IMR-90 (cell line): Measurements from ENCODE around the gene COX19. TPM values are rescaled to one million over a fixed set of nuclear protein-coding genes. Genes with fewer than 3 reads are reported as not detected.

ENCODE experiments used
- ATAC-seq: fragments of 200-7000 bp; cut with Tn5 transposase; 2 replicates; pipeline ENCODE4 v1.9.1; 2020; ENCODE audit warnings: low read depth, mild to moderate bottlenecking, moderate library complexity
- BruUV-seq: library from RNA; stranded (reverse); fragments of 400-500 nt; replicated peaks from 2 replicates; lab custom pipeline; 2021; lab: Mats Ljungman, UMichigan
- CTCF ChIA-PET: fragments of 300-600 bp; formaldehyde crosslinking; extraction: SDS; loops from one replicate; lab custom pipeline; 2021; ENCODE audit warnings: antibody characterized with exemption; lab: Yijun Ruan, JAX
- POLR2A ChIA-PET: fragments of 300-600 bp; sonication (Branson Sonifier 250); formaldehyde crosslinking; loops from one replicate; lab custom pipeline; 2022; ENCODE audit warnings: antibody characterized with exemption; ENCODE audit not compliant: unreplicated experiment; lab: Charles Lee
- DNase-seq: peaks from one replicate; pipeline ENCODE4 v3.0.0; 2013
- H2AFZ ChIP-seq: replicated peaks from 2 replicates; pipeline ENCODE3; 2013; ENCODE audit warnings: low read length, mild to moderate bottlenecking; ENCODE audit not compliant: poor library complexity
- H2AK5ac ChIP-seq: 2 replicates; pipeline ENCODE4 v1.6.1; 2013; ENCODE audit warnings: low read depth, low read length, inconsistent platforms
- H2AK9ac ChIP-seq: replicated peaks from 2 replicates; pipeline ENCODE3; 2013; ENCODE audit warnings: mild to moderate bottlenecking, low read depth, low read length, moderate library complexity; ENCODE audit not compliant: poor library complexity
- H2BK120ac ChIP-seq: 2 replicates; pipeline ENCODE4 v1.6.1; 2013; ENCODE audit warnings: low read depth, low read length, inconsistent platforms
- H2BK15ac ChIP-seq: 3 replicates; pipeline ENCODE4 v1.6.1; 2013; ENCODE audit warnings: low read depth, low read length, inconsistent platforms
- H2BK20ac ChIP-seq: 2 replicates; pipeline ENCODE4 v1.6.1; 2013; ENCODE audit warnings: low read depth, mild to moderate bottlenecking, inconsistent platforms, low read length, moderate library complexity
- H2BK5ac ChIP-seq: 2 replicates; pipeline ENCODE4 v1.6.1; 2013; ENCODE audit warnings: mild to moderate bottlenecking, low read depth, low read length, inconsistent platforms; ENCODE audit not compliant: poor library complexity, severe bottlenecking
- H3K14ac ChIP-seq: replicated peaks from 2 replicates; pipeline ENCODE4 v1.6.1; 2013; ENCODE audit warnings: low read depth, low read length, inconsistent platforms
- H3K18ac ChIP-seq: 2 replicates; pipeline ENCODE4 v1.6.1; 2013; ENCODE audit warnings: low read depth, low read length, control low read depth
- H3K23ac ChIP-seq: 2 replicates; pipeline ENCODE4 v1.6.1; 2013; ENCODE audit warnings: low read depth, low read length, inconsistent platforms
- H3K27ac ChIP-seq: 2 replicates; pipeline ENCODE4 v1.5.1; 2013; ENCODE audit warnings: mild to moderate bottlenecking, control low read depth, low read length; ENCODE audit not compliant: insufficient read depth
- H3K27me3 ChIP-seq: 2 replicates; pipeline ENCODE4 v1.6.1; 2013; ENCODE audit warnings: low read length; ENCODE audit not compliant: control insufficient read depth, insufficient read depth
- H3K36me3 ChIP-seq: 2 replicates; pipeline ENCODE4 v1.6.1; 2013; ENCODE audit warnings: low read length, mixed read lengths; ENCODE audit not compliant: control insufficient read depth, insufficient read depth
- H3K4ac ChIP-seq: 2 replicates; pipeline ENCODE4 v1.6.1; 2013; ENCODE audit warnings: low read depth, low read length, inconsistent platforms
- H3K4me1 ChIP-seq: 2 replicates; pipeline ENCODE4 v1.6.1; 2013; ENCODE audit warnings: low read length, mixed read lengths; ENCODE audit not compliant: control insufficient read depth, insufficient read depth
- H3K4me2 ChIP-seq: 2 replicates; pipeline ENCODE4 v1.6.1; 2013; ENCODE audit warnings: low read depth, mild to moderate bottlenecking, control low read depth, low read length, moderate library complexity
- H3K4me3 ChIP-seq: 2 replicates; pipeline ENCODE4 v1.5.1; 2013; ENCODE audit warnings: low read depth, mild to moderate bottlenecking, control low read depth, low read length, moderate library complexity; ENCODE audit not compliant: insufficient read depth
- H3K56ac ChIP-seq: 2 replicates; pipeline ENCODE4 v1.6.1; 2013; ENCODE audit warnings: low read length, inconsistent platforms; ENCODE audit not compliant: insufficient read depth; ENCODE audit errors: extremely low read depth
- H3K79me1 ChIP-seq, 2 experiments: 2 replicates each; pipeline ENCODE4 v1.6.1; 2013; ENCODE audit warnings: low read length in 2 of 2, inconsistent platforms in 1 of 2, low read depth in 1 of 2
- H3K9ac ChIP-seq: 2 replicates; pipeline ENCODE4 v1.6.1; 2013; ENCODE audit warnings: low read depth, low read length, control low read depth
- H3K9me1 ChIP-seq: 2 replicates; pipeline ENCODE4 v1.6.1; 2013; ENCODE audit warnings: low read length, inconsistent platforms; ENCODE audit not compliant: insufficient read depth
- H3K9me3 ChIP-seq: 2 replicates; pipeline ENCODE4 v1.6.1; 2013; ENCODE audit warnings: low read length; ENCODE audit not compliant: control insufficient read depth, insufficient read depth
- H4K20me1 ChIP-seq: 2 replicates; pipeline ENCODE4 v1.6.1; 2013; ENCODE audit warnings: low read length, inconsistent platforms; ENCODE audit not compliant: insufficient read depth
- H4K5ac ChIP-seq: 2 replicates; pipeline ENCODE4 v1.6.1; 2013; ENCODE audit warnings: mild to moderate bottlenecking, low read depth, low read length, control low read depth
- H4K8ac ChIP-seq, 2 experiments: 2 replicates each; pipeline ENCODE4 v1.6.1; 2013; ENCODE audit warnings: low read depth in 2 of 2, low read length in 2 of 2, control low read depth in 1 of 2, inconsistent platforms in 1 of 2
- H4K91ac ChIP-seq: 2 replicates; pipeline ENCODE4 v1.6.1; 2013; ENCODE audit warnings: low read depth, low read length, inconsistent platforms; ENCODE audit not compliant: insufficient read depth
- CEBPB ChIP-seq: IDR thresholded peaks from 2 replicates; pipeline ENCODE4 v1.6.1; 2012; ENCODE audit warnings: low read depth, low read length, improper control_type of control experiment
- NFE2L2 ChIP-seq: fragments of 150-350 bp; IDR thresholded peaks from 2 replicates; pipeline ENCODE4 v1.6.1; 2016; ENCODE audit warnings: low read depth, mild to moderate bottlenecking, low read length
- WGBS, 2 experiments: methylation state at CpG; one replicate each; pipeline versions ENCODE4 v1.1.5 to v1.1.7; 2013; ENCODE audit warnings: missing lambda C conversion rate in 2 of 2; ENCODE audit not compliant: insufficient read length in 1 of 2; ENCODE audit errors: extremely low coverage in 2 of 2; 5-methylcytosine and 5-hydroxymethylcytosine counted together
- dilution Hi-C: fragments of 300-500 bp; cut with HindIII; formaldehyde crosslinking; loops from one replicate; pipeline ENCODE4 v1.14.3; 2018; ENCODE audit warnings: low sequenced_read_pairs; ENCODE audit not compliant: unreplicated experiment
- in situ Hi-C: fragments of 300-500 bp; cut with MboI; formaldehyde crosslinking; loops from 3 replicates; pipeline ENCODE4 v1.14.3; 2019; ENCODE audit warnings: low sequenced_read_pairs, inconsistent platforms, mixed read lengths
- intact Hi-C: fragments of 100-400 bp; cut with micrococcal nuclease; formaldehyde crosslinking; loops from 2 replicates; pipeline ENCODE4 v1.10.0; 2022
- polyA plus RNA-seq, 3 experiments: library from polyadenylated mRNA; depleted of rRNA; stranded (reverse); fragments of >200 nt; gene quantifications; 2 replicates each; pipeline ENCODE4 v1.2.3, GENCODE V29; 2012; ENCODE audit warnings: low replicate concordance in 1 of 3
- total RNA-seq: library from RNA; depleted of rRNA; stranded (reverse); fragments of >200 nt; gene quantifications from 2 replicates; pipeline ENCODE4 v1.2.3, GENCODE V29; 2012

Gene COX19
- total and polyA plus RNA-seq, 2 of the 4 experiments (the other 2 are of a cell fraction) = 3.9 to 7.3 TPM

DNA sequence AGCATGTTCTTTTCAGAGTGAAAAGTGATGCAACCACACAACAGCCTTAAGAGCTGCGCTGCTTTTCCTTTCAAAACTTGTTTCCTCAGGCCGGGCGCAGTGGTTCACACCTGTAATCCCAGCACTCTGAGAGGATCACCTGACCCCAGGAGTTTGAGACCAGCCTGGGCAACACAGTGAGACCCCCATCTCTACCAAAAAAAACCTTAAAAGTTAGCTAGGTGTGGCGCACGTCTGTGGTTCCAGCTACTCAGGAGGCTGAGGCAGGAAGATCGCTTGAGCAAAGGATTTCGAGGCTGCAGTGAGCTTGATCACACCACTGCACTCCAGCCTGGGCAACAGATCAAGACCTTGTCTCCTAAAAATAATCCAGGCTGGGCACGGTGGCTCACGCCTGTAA is 2.0 kb downstream of the COX19 start:
- H2BK120ac ChIP-seq = no peak overlapping the region
- H4K8ac ChIP-seq = no peak overlapping the region
- H3K27ac ChIP-seq = no peak overlapping the region
- peak overlapping the region; percentile 19 for H2AK9ac ChIP-seq
- H2BK15ac ChIP-seq = no peak overlapping the region
- no peaks in the 10 kb centered on the region for H3K9me3 ChIP-seq
- TSS peak; percentile 22 for BruUV-seq
- no peaks in the 10 kb centered on the region; the same call in 1 of the 2 replicates for H3K9me1 ChIP-seq
- no peak overlapping the region for H2BK5ac ChIP-seq
- H4K5ac ChIP-seq = no peak overlapping the region
- peaks cover 25% of the 10 kb centered on the region for H3K36me3 ChIP-seq
- TF ChIP-seq NFE2L2 = no peak
- TF ChIP-seq CEBPB = 0 out of 2 replicates have a peak, but pooled peaks have one; percentile 21
- H2AFZ ChIP-seq = no peak overlapping the region
- H3K18ac ChIP-seq = no peak overlapping the region
- intact Hi-C loops = no loop called here
- H3K4ac ChIP-seq = no peak overlapping the region
- H3K4me2 ChIP-seq = no peak overlapping the region
- H4K20me1 ChIP-seq = peaks cover 49% of the 10 kb centered on the region
- DNase-seq (no peak), ATAC-seq (no peak)
- H3K23ac ChIP-seq = no peak overlapping the region
- dilution Hi-C loops = no loop called here
- peaks cover 4% of the 10 kb centered on the region for H3K4me1 ChIP-seq
- WGBS, 2 experiments = 88% methylated on average over 5 of the region's 9 CpGs; no CpG with 5 or more reads in 1 of the 2 experiments
- no peak overlapping the region for H2AK5ac ChIP-seq
- H3K14ac ChIP-seq = no peak overlapping the region
- CTCF ChIA-PET = interaction anchor here (3.6 kb wide), 1 partner anchor 20 kb away, joined by 11 read pairs; no protein-coding TSS in a partner anchor
- peaks cover 23 to 50% of the 10 kb centered on the region in 2 experiments for H3K79me1 ChIP-seq
- no peak overlapping the region for H4K91ac ChIP-seq
- in situ Hi-C loops = no loop called here
- POLR2A ChIA-PET = no interaction called here
- H3K27me3 ChIP-seq = no peaks in the 10 kb centered on the region
- H3K9ac ChIP-seq = no peak overlapping the region
- no peak overlapping the region for H3K4me3 ChIP-seq
- H2BK20ac ChIP-seq = no peak overlapping the region
- H3K56ac ChIP-seq = no peak overlapping the region
